ENCODE results near the gene PYROXD2.

DNA sequence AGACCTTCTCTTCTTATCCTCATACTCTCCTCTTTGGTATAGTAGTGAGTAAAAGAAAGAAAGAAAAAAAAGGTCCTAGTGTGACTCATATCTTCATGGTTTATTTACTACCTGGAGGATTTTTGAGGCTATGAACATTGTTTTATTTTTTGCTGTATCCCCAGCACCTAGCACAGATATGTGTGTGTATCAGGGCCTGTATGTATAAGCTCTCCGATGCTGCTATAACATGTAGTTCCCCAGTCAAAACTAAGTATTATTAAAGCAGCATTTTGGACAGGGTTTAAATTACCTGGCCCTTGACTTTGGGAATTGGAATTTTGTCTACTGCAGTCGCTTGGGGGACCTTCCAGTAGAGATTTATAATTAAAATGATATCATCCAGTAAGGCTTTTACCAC lies 46.3 kb downstream of the PYROXD2 start:
- TF ChIP-seq EP300 (conservative IDR thresholded peaks at IDR 0.05; ENCODE audit: poor library complexity, severe bottlenecking): no peak
- TF ChIP-seq, protein P1, sequence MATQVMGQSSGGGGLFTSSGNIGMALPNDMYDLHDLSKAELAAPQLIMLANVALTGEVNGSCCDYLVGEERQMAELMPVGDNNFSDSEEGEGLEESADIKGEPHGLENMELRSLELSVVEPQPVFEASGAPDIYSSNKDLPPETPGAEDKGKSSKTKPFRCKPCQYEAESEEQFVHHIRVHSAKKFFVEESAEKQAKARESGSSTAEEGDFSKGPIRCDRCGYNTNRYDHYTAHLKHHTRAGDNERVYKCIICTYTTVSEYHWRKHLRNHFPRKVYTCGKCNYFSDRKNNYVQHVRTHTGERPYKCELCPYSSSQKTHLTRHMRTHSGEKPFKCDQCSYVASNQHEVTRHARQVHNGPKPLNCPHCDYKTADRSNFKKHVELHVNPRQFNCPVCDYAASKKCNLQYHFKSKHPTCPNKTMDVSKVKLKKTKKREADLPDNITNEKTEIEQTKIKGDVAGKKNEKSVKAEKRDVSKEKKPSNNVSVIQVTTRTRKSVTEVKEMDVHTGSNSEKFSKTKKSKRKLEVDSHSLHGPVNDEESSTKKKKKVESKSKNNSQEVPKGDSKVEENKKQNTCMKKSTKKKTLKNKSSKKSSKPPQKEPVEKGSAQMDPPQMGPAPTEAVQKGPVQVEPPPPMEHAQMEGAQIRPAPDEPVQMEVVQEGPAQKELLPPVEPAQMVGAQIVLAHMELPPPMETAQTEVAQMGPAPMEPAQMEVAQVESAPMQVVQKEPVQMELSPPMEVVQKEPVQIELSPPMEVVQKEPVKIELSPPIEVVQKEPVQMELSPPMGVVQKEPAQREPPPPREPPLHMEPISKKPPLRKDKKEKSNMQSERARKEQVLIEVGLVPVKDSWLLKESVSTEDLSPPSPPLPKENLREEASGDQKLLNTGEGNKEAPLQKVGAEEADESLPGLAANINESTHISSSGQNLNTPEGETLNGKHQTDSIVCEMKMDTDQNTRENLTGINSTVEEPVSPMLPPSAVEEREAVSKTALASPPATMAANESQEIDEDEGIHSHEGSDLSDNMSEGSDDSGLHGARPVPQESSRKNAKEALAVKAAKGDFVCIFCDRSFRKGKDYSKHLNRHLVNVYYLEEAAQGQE (IDR thresholded peaks at IDR 0.05; ENCODE audit: borderline replicate concordance): no peak
- TF ChIP-seq, protein P2, sequence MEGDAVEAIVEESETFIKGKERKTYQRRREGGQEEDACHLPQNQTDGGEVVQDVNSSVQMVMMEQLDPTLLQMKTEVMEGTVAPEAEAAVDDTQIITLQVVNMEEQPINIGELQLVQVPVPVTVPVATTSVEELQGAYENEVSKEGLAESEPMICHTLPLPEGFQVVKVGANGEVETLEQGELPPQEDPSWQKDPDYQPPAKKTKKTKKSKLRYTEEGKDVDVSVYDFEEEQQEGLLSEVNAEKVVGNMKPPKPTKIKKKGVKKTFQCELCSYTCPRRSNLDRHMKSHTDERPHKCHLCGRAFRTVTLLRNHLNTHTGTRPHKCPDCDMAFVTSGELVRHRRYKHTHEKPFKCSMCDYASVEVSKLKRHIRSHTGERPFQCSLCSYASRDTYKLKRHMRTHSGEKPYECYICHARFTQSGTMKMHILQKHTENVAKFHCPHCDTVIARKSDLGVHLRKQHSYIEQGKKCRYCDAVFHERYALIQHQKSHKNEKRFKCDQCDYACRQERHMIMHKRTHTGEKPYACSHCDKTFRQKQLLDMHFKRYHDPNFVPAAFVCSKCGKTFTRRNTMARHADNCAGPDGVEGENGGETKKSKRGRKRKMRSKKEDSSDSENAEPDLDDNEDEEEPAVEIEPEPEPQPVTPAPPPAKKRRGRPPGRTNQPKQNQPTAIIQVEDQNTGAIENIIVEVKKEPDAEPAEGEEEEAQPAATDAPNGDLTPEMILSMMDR (IDR thresholded peaks at IDR 0.05; ENCODE audit: poor library complexity, severe bottlenecking): no peak
- TF ChIP-seq EZH2 (IDR thresholded peaks at IDR 0.05; ENCODE audit: borderline replicate concordance, insufficient read depth, low read length, poor library complexity, severe bottlenecking): no peak
- no peak for TF ChIP-seq POLR2AphosphoS5 (IDR thresholded peaks at IDR 0.05)
- TF ChIP-seq TAF1 (IDR thresholded peaks at IDR 0.05; ENCODE audit: low read depth): no peak

All from neural cell (in vitro differentiated cells).